GM04503 (cell line): ENCODE results near the gene LRP6.
"Not testable (repeated sequence)": the region's sequence is repeated elsewhere in the genome, so short reads cannot be mapped to it uniquely, and the experiment has no call there.

ENCODE experiments used
- DNase-seq: peaks from one replicate; pipeline ENCODE4 v3.0.0-alpha.2; 2012; ENCODE audit warnings: low read depth

LRP6 gene

GRCh38 chr12:12180575-12180974 is 86.3 kb downstream of the LRP6 start:
- no peak for DNase-seq

DNA sequence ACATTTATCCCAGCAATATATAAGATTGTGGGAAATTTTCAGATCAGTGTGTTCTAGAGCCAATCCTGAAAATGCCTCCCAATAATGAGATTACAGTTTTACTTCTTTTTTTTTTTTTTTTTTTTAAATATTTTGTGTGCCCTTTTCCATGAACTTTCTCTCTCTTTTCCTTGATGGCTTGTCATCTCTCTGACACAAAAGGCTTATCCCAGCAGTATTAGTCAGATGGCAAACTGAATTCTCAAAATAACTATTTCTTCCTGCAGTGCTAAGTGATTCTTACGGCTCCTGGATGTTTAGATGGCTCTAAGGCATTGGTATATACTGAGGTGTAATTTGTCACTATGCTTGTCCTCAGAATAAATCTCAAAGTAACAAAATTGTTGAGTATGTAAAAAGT is 86.7 kb downstream of the LRP6 start:
- no peak for DNase-seq

DNA sequence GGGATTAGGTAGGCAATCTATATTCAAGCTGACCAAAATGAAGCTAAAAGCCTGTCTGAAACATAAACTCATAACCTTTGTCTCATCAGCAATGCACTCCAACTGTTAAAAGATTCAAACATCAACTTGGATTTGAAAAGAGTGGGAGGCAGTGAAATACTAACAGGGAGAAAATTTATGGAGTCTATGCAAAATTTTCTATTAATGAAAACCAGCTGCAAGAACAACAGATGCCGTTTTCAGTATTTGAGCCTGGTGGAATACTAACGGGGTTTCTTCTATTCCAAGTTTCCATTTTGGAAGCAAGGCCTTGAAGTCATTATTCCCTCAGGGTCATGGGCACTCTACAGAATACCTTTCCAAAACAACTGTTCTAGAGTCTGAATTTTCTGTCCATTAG is 88.3 kb downstream of the LRP6 start:
- DNase-seq = no peak

DNA sequence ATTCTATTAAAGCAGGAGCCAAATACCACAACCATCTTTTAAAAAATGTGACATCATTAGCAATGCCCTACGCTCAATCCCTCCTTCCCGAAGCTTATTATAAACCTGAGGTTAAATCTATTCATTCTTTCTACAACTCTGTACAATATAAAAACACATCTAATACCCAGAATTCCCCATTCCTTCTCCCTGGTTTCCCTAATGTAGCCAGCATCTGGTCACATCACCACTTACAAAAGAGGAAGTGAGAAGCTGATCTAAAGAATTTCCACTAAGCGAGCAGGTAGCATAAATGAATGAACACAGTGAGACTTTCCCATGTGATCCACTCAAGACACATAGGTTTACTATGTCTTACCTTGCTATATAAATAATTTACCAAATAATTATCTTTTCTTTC is 90.4 kb downstream of the LRP6 start:
- no peak for DNase-seq

GRCh38 chr12:12171991-12172511 is 94.8 kb downstream of the LRP6 start:
- no peak for DNase-seq

- no peak for DNase-seq
Measured at GRCh38 chr12:12167847-12168246, 99.0 kb downstream of the LRP6 start.

- DNase-seq = no peak
Measured at GRCh38 chr12:12166751-12167150, 100.1 kb downstream of the LRP6 start.

GRCh38 chr12:12159988-12160387 is 106.9 kb downstream of the LRP6 start:
- DNase-seq = no peak

DNA sequence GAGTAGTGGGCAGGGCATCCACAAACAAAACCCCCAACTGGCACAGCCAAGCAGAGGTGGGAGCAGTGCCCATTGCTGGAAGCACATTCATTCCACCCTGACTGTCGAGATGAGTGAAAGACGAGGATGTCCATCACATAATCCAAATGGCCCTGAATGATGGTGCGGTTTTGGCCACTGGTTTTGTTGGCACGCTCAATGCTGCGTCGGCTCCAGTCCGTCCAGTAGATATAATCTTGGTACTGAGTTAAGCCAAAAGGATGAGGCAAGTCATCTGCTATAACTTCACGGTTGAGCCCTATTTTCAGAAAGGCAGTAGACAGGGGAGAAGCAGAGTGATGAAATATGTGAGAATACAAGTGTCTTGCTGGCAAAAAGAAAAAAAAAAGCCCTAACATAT is 108.0 kb downstream of the LRP6 start:
- no peak for DNase-seq

- no peak for DNase-seq
Measured at GRCh38 chr12:12157424-12157823, 109.4 kb downstream of the LRP6 start.

DNA sequence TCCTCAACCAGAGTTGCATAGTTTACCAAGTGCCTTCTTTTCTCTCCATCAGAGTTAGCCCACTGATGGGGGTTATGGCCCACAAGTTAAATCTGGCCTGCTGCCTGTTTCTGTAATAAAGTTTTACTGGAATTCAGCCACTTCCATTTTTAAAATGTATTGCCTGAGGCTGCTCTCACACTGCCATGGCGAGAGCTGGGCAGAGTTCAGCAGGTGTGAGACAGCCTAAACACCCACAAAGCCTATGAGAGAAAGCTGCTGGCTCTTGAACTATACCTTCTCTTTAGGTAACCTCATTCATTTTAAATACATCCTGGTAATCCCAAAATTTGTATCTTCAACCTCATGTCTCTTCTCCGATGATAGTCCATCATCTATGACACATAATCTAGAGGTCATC is 110.0 kb downstream of the LRP6 start:
- no peak for DNase-seq

- DNase-seq = no peak
Measured at GRCh38 chr12:12156116-12156515, 110.7 kb downstream of the LRP6 start.

DNA sequence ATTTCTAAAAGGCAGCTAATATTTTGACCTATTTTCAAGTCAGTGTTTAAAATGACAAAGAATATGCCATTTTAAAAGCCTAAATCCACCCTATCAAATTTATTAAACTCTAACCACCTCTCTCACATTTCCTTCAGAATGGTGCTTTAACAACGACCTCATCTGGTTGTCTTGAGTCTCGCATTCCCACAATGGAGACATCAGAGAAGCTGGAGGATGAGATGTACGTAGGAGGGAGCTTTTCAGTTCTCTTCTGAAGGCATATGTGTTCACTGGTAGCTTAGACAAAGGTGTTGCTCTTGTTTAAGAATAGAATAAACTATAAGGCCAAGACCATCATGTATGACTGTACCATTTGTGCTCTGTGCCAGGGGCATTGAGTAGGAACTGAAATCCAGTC is 113.2 kb downstream of the LRP6 start:
- DNase-seq = no peak

- DNase-seq = no peak
Measured at GRCh38 chr12:12147111-12147510, 119.7 kb downstream of the LRP6 start.

DNA sequence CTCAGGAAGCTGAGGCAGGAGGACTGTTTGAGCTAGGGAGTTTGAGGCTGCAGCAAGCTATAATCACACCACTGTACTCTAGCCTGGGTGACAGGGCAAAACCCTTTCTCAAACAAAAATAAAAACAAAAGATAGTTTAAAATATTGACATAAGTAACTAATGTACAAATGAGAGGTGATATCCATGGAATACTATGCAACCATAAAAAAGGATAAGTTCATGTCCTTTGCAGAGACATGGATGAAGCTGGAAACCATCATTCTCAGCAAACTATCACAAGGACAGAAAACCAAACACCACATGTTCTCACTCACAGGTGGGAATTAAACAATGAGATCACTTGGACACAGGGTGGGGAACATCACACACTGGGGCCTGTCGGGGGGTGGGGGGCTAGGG is 122.3 kb downstream of the LRP6 start:
- DNase-seq = not testable (repeated sequence)

- DNase-seq = no peak
Measured at GRCh38 chr12:12141000-12141399, 125.8 kb downstream of the LRP6 start.

GRCh38 chr12:12138203-12139154 is 128.4 kb downstream of the LRP6 start:
- DNase-seq = no peak

GRCh38 chr12:12133785-12134184 is 133.1 kb downstream of the LRP6 start:
- DNase-seq = no peak

- DNase-seq = no peak
Measured at GRCh38 chr12:12133259-12133658, 133.6 kb downstream of the LRP6 start.

GRCh38 chr12:12128670-12129069 is 138.2 kb downstream of the LRP6 start:
- DNase-seq = no peak

- DNase-seq = no peak
Measured at GRCh38 chr12:12127304-12127703, 139.5 kb downstream of the LRP6 start.

DNA sequence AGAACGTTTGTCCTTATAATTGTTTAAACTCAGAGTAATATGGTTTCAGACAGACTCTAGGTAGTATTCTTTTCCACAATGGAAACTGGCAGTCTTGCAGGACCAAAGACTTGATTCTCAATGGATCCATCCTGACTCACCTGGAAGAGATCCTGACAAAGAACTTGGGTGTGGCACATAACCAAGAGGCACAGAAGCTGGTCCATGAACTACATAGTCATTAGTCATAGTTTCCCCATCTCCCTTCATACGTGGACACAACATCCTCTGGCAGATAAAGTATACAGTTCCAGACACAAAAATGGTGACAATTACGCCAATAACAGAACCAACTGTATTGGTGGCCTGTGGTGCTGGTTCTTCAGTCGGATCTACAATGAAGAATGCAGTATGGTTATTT is 140.3 kb downstream of the LRP6 start:
- no peak for DNase-seq

DNA sequence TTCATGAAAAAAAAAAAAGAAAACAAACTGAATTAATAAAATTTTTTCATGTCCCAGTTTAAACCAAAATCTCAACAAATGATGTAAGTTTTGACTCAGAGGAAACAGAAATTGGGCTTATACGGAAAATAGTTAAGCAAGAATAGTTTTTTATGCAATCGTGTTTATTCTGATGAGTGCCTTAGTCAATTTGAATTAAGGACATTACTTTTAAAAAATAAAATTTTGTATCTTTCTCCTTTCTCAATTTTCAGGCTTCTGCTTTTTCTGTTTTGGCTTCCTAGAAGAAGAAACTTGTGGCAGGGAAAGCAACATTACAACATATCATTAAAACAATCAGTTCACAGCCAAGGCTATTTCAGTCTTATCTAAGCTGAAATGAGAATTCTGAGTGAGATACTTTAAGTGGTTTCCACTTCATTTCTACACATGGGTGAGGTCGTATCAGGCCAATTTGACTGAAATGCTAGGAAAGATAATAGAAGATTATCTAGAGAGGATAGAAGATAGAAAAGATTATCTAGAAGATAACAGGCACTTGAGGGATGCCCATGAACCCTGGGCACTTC is 143.7 kb downstream of the LRP6 start:
- DNase-seq = no peak
